Pancreas (tissue), 10 donors: Measurements from ENCODE around the gene TLE4. TPM values are rescaled to one million over a fixed set of nuclear protein-coding genes. Genes with fewer than 3 reads are reported as not detected.

Experiments used
- ATAC-seq, 4 donors: fragments of 200-7000 bp; cut with Tn5 transposase; one replicate each; pipeline versions ENCODE4 v1.8.0 to v1.9.1; 2020; ENCODE audit warnings: mild to moderate bottlenecking in 4 of 4, moderate library complexity in 4 of 4
- DNase-seq, 6 donors: peaks; one replicate each; pipeline ENCODE4 v3.0.0-alpha.2; 2020
- FAIRE-seq: peaks from 2 replicates; lab custom pipeline; 2012; peaks lifted over from hg19 to GRCh38; lab: Jason Lieb, UNC
- H3K27ac ChIP-seq, 4 donors: fragments of 200-600 bp; sonication (generic); 1 replicate in 3 of 4; 2 replicates in 1 of 4; pipeline versions ENCODE4 v1.5.0 to v1.8.0; 2020
- H3K27me3 ChIP-seq, 4 donors: fragments of 200-600 bp; one replicate each; pipeline ENCODE4 v1.8.0; 2021
- H3K36me3 ChIP-seq, 3 donors: fragments of 200-600 bp; sonication (generic) in 1 of 3; one replicate each; pipeline versions ENCODE4 v1.5.0 to v1.8.0; 2020 to 2021
- H3K4me1 ChIP-seq, 3 donors: fragments of 200-600 bp; one replicate each; pipeline ENCODE4 v1.8.0; 2021
- H3K4me3 ChIP-seq, 4 donors: fragments of 200-600 bp; sonication (generic) in 2 of 4; one replicate each; pipeline versions ENCODE4 v1.5.0 to v1.8.0; 2020 to 2021
- H3K9me3 ChIP-seq, 4 donors: fragments of 200-600 bp; one replicate each; pipeline ENCODE4 v1.8.0; 2021
- WGBS, 2 donors: extraction: QIAGEN DNeasy Blood & Tissue Kit; methylation state at CpG; one replicate each; pipeline ENCODE4 v1.1.7; 2013; 5-methylcytosine and 5-hydroxymethylcytosine counted together
- intact Hi-C, 3 donors: fragments of 100-400 bp; cut with DNase I; formaldehyde crosslinking; loops; one replicate each; pipeline versions ENCODE4 v1.11.1 to v1.14.2; 2022
- polyA plus RNA-seq, 2 donors: library from polyadenylated mRNA; stranded (reverse); fragments of 200-250 nt; gene quantifications; one replicate each; pipeline ENCODE4 v1.2.3, GENCODE V29; 2013
- total RNA-seq, 6 donors: library from RNA; stranded (reverse); fragmentation: NEBNext Ultra II Directional in 4 of 6; extraction: Animal tissue kit (Norgen Biotek cat#: 25700) in 4 of 6; gene quantifications; one replicate each; pipeline versions ENCODE4 v1.2.1 to v1.2.4, GENCODE V29; 2021 to 2023
- TF ChIP-seq, protein P1 (sequence below), 4 donors: fragments of 200-600 bp; sonication (generic) in 3 of 4; IDR thresholded peaks; one replicate each; pipeline versions ENCODE4 v1.5.0 to v1.8.0; 2021; ENCODE audit warnings: antibody characterized with exemption in 4 of 4
- donor health status: healthy with polysubstance abuse.
- donor health status: DM: no; HTN: no; CAD: no; lungs with moderate emphysema.
- donor health status: DM: no; HTN: no; CAD: no.
- donor health status: control.
- donor health status: control.
- donor health status: Bipolar disorder and iron deficiency.
- donor health status: DM: yes; HTN: yes; CAD: no.
- donor health status: DM: no; HTN: no; CAD: no.
- donor health status: DM: no; HTN: no; CAD: no.
- donor health status: DM: yes; HTN: yes; CAD: no.

The TLE4 gene
- total and polyA plus RNA-seq, 8 donors: 2.8 to 19.0 (median 9.7) TPM

DNA sequence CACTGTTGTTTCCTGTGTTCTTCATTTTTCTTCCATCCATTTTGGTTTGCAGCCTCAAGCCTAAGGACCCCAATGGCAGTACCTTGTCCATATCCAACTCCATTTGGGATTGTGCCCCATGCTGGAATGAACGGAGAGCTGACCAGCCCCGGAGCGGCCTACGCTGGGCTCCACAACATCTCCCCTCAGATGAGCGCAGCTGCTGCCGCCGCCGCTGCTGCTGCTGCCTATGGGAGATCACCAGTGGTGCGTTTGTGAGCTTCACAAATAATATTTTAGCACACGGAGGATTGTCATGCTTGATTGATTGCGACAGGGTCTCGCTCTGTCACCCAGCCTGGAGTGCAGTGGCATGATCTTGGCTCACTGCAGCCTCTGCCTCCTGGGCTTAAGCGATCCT is 136.8 kb downstream of the TLE4 start:
- DNase-seq (no peak), FAIRE-seq (no peak), ATAC-seq (no peak)
- TF ChIP-seq, protein P1, sequence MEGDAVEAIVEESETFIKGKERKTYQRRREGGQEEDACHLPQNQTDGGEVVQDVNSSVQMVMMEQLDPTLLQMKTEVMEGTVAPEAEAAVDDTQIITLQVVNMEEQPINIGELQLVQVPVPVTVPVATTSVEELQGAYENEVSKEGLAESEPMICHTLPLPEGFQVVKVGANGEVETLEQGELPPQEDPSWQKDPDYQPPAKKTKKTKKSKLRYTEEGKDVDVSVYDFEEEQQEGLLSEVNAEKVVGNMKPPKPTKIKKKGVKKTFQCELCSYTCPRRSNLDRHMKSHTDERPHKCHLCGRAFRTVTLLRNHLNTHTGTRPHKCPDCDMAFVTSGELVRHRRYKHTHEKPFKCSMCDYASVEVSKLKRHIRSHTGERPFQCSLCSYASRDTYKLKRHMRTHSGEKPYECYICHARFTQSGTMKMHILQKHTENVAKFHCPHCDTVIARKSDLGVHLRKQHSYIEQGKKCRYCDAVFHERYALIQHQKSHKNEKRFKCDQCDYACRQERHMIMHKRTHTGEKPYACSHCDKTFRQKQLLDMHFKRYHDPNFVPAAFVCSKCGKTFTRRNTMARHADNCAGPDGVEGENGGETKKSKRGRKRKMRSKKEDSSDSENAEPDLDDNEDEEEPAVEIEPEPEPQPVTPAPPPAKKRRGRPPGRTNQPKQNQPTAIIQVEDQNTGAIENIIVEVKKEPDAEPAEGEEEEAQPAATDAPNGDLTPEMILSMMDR (IDR thresholded peaks at IDR 0.05): no peak
- Histone ChIP-seq H3K9me3 (no peaks in the 10 kb centered on the region), H3K36me3 (peaks cover 0 to 30% (median 0%) of the 10 kb centered on the region in 3 donors), H3K4me1 (no peaks in the 10 kb centered on the region), H3K27me3 (no peaks in the 10 kb centered on the region), H3K4me3 (no peak overlapping the region), H3K27ac (no peak overlapping the region)
- intact Hi-C loops: no loop called here
- WGBS, 2 donors: 97 to 98% methylated on average over 13 of the region's 13 CpGs

DNA sequence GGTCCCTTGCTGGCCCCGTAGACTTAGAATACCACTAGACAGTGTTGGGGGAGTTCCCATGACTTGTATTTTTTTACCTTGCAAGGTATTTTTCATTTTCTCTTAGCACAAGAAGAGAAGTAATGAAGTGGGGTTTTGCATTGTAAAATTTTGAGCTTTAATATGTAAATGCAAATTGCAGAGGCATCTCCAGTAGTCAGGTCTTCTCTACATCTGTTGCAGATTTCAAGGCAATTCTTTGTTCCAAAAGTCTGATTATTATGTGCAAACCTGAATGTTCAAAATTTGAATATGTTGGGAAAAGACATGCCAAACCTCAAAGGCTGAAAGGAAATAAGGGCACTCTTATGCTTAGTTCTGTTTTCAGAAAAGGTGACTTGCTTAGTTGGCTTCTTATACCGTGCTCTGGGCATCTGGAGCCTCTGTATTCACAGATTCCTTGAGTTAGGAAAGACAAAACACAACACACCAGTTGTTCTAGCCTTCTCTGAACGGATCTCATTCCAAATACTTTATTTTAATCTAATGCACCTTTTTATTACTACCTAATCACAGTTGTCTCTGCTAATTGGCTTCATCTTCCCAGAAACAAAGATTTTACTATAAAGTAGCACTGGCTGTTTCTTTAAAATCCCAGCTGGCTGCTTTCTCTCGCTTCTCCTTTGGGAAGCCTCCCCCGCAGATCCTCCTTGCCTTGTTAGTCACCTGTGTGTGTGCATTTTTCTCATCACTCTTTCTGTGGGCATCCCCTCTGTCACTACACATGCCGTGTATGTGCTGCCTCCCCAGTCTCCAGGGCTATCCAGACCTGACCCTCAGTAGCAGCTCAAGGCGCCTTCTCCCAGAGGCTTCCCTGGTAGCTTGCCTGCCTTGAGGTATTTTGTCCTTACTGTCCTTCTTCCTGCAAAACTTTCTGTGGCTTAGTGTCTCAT is 138.2 kb downstream of the TLE4 start:
- peaks cover 0 to 30% (median 0%) of the 10 kb centered on the region in 3 donors for H3K36me3 ChIP-seq
- no peak overlapping the region for H3K4me3 ChIP-seq
- intact Hi-C loops: no loop called here
- WGBS, 2 donors: 94% methylated on average over 7 of the region's 7 CpGs
- ATAC-seq (no peak), DNase-seq (no peak), FAIRE-seq (no peak)
- no peaks in the 10 kb centered on the region for H3K9me3 ChIP-seq
- TF ChIP-seq, protein P1 (IDR thresholded peaks at IDR 0.05): no peak
- no peaks in the 10 kb centered on the region for H3K27me3 ChIP-seq
- no peak overlapping the region for H3K27ac ChIP-seq
- H3K4me1 ChIP-seq: no peaks in the 10 kb centered on the region

DNA sequence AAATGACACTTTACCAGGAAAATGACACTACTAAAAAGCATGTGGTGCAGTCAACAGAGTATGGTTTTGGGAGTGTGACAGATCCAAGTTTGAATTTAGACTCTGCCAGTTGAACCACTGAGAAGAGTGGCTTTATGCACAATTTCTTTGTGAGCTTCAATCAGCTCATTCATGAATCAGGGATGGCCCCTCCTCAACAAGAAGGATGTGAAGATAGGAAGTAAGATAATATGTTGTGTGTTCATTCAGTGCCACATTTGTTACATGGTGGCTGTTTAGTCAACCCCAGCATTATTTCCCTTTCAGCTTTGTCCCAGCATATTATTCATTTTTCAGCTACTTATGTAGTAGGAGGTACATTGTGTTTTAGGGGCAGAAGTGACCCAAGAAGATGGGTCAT is 140.1 kb downstream of the TLE4 start:
- TF ChIP-seq, protein P1 (IDR thresholded peaks at IDR 0.05): no peak
- H3K4me1 ChIP-seq: no peaks in the 10 kb centered on the region
- H3K4me3 ChIP-seq: no peak overlapping the region
- no peak for FAIRE-seq
- intact Hi-C loops: no loop called here
- no peak for DNase-seq
- no peak for ATAC-seq
- H3K27ac ChIP-seq: no peak overlapping the region
- no peaks in the 10 kb centered on the region for H3K27me3 ChIP-seq
- no peaks in the 10 kb centered on the region for H3K9me3 ChIP-seq
- H3K36me3 ChIP-seq: peaks cover 0 to 30% (median 0%) of the 10 kb centered on the region in 3 donors

DNA sequence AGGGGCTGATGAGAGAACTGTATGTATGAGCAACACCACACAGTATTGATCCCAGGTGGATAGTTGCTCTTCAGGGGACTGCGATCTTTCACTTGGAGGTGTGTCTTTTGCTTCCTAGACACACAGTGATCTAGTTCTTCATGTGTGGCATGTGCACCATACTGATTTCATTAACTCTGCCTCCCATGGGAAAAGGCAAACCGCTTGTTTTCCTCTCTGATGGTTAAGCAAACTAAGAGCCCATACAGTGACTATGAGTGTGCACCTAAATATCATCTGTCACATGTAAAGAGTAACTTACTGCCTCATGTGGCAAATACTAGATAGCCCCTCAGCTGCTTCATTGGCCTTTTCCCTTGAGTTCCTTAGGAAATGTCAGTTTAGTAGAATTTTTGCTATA is 147.3 kb downstream of the TLE4 start:
- 97 to 100% methylated on average over 2 of the region's 2 CpGs for WGBS, 2 donors
- Histone ChIP-seq H3K4me1 (no peaks in the 10 kb centered on the region), H3K36me3 (peaks cover 0 to 45% (median 8%) of the 10 kb centered on the region in 3 donors), H3K27me3 (no peaks in the 10 kb centered on the region), H3K9me3 (no peaks in the 10 kb centered on the region), H3K4me3 (no peak overlapping the region), H3K27ac (no peak overlapping the region)
- DNase-seq (no peak), ATAC-seq (no peak), FAIRE-seq (no peak)
- TF ChIP-seq, protein P1 (IDR thresholded peaks at IDR 0.05): no peak
- intact Hi-C loops: no loop called here

DNA sequence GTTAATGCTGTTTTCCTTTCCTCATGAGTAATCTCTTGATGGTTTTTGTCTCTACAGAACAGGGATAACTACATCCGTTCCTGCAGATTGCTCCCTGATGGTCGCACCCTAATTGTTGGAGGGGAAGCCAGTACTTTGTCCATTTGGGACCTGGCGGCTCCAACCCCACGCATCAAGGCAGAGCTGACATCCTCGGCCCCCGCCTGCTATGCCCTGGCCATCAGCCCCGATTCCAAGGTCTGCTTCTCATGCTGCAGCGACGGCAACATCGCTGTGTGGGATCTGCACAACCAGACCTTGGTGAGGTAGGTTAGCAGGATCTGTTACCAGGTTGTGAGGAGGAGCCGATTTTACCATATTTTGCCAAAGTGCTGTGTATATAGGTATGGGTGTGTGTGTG is 148.2 kb downstream of the TLE4 start:
- Histone ChIP-seq H3K4me1 (no peaks in the 10 kb centered on the region), H3K27ac (no peak overlapping the region), H3K36me3 (peaks cover 0 to 48% (median 8%) of the 10 kb centered on the region in 3 donors), H3K27me3 (no peaks in the 10 kb centered on the region), H3K4me3 (no peak overlapping the region), H3K9me3 (no peaks in the 10 kb centered on the region)
- intact Hi-C loops: no loop called here
- WGBS, 2 donors: 94% methylated on average over 11 of the region's 11 CpGs
- TF ChIP-seq, protein P1 (IDR thresholded peaks at IDR 0.05): no peak
- FAIRE-seq (no peak), ATAC-seq (no peak), DNase-seq (no peak)
